GM18868 (cell line): ENCODE data around the gene TMEM184B.

Source experiments
- ATAC-seq: cut with Tn5 transposase; IDR thresholded peaks from one replicate; pipeline ENCODE4 v1.9.1; 2021; ENCODE audit warnings: mild to moderate bottlenecking, moderate library complexity; ENCODE audit not compliant: unreplicated experiment

Gene TMEM184B

DNA sequence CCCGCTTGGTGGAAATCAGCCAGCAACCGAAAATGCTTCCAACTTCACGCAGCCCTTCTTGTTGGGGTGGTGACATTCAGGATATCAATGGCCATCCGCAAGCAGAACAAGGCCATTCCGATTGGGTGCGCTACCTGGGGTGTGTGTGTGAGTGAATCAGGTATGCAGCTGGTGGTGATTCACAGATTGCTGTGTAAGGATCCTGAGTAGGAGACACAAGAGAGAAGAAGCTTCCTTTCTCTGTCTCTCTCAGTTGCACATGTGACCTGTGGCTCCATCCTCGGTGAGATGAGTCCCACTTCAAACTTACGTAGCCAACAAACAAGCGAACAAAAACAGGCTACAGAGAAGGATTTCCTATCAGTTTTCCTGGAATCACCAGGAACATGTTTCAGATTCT lies 9.6 kb upstream of the TMEM184B start:
- ATAC-seq, result no peak

DNA sequence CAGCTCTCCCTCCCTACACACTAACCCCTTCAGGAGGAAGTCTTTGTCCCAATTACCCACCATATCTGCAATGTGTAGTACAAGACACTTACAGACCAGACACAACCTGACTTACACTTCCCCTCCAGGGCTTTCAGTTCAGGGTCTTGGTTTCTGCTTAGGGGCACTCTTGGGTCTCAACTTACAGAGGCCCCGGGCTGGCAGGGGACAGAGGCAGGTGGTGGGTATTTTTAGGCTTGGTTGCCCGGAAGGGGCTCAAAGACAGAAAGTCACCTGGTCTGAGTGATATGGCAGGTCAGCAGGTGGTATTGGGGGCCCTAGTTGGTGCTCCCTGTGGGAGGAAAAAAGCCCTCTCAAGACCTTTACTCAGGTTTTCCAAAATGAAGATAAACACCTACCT lies 3.4 kb upstream of the TMEM184B start:
- no peak for ATAC-seq

DNA sequence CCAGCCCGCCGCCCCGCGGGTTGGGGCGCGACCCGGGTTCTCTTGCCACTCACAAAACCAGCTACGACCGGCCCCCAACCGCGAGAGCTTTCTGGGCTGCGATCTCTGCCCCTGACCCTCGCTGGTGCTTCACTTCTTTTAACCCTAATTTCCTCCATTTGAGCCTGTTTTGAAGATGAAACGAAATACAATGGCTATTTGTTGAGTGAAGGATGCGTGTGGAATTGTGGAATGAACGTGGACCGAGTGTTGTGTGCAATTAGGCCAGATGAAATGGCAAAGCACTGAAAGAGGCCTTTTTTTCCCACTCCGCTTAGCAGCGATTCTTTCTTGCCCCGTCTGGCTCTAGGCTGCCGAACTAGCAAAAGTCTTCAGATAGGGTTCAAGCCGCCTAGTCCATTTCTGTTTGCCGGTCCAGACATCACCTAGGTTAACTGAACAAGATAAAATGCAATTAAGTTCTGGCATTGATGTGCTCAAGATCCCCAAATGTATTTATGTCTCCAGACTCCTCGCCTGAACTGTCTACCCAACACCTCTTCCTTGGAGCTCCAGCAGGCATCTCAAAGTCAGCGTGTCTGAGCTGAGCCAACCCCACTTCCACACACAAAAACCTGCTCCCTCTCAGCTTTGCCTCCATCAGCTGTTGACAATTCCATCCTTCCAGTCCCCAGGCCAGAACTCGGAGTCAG lies 471 bp upstream of the TMEM184B start:
- ATAC-seq, result no peak

DNA sequence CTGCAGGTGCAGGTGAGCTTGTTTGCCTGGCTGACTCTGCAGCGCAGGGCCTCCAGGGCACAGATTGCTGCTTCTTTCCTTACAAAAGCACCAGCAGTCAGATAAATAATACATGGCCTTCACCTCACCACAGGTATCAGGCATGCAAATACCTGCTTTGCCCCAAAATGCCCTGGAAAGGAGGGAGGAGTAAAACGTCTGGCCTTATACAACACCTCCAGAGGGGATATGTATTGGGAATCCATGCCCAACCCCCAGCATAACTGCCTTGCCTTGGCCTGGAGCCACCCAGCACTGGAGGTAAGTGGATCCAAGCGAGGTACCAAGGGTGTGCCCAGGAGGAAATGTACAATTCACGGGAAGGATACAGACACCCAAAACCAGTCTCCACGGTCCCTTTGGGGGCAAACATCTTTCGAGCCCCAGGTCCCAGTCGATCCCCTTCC lies 860 bp downstream of the TMEM184B start:
- no peak for ATAC-seq

DNA sequence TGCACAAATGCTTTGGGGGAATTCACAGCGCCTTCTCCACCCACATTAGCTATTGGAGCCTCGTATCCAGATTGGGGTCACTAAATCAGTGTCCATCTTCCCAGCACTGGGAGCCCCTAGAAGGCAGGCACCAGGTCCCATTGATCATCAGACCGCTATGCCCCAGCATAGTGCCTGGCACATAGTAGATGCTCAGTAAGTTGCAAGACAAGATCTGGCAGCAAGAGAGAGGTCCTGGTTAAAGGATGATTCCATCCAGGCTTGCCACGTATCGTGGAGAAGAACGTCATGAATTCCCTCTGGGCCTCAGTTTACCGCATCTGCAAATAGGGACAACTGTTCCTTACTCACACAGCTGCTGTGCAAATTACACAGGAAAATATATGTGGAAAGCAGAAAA lies 1.7 kb downstream of the TMEM184B start:
- no peak for ATAC-seq

DNA sequence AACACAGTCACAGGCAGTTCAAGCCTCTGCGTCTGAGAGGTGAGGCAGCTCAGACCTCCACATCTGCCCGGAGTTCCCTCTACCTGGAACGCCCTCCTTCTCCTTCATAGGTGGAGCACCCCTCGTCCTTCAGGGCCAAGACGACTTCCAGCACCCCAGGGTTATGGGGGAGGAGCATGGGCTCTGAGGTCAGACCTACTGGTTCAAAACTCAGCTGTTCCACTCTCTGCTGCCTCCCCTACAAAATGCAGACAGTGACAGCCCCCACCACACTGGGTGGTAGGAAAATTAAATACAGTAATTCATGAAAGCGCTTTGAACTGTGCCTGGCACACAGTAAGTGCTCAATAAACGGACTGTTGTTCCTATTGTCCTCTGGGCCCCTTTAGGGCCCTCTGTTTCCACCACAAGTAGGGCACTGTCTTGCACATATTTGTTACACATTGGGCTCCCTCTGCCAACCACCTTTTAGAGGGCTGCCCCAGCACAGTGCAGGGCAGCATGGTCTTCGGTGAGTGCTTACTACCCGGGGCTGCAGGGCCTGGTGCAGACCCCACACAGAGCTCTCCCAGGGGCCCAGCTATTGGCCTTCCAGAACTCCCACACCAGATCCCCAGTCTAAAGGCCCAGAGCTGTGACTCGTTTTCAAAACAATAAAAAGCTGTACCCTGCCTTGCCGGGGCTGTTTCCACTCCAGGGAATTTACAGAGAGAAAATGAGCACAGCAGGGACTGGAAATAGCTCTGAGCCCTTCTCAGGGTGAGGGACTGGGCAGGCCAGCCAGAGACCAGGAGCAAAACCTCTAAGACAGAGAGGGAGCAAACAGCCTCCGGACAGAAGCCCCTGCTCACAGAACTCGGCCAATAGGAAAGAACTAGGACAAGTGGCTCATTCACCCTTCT lies 2.5 kb downstream of the TMEM184B start:
- no peak for ATAC-seq

DNA sequence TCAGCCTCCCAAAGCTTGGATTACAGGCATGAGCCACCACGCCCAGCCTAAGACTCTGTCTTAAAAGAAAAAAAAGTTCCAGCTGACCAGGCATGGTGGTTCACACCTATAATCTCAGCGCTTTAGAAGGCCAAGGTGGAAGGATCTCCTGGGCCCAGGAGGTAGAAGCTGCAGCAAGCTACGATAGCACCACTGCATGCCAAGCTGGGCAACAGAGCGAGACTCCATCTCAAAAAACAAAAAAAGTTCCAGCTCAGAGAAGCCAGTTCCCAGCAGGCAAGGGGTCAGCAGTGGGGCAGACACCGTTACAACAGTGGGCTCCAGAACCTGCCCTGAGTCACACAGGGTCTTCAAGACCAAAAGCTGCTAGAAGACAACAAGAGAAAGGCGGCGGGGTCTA lies 3.3 kb downstream of the TMEM184B start:
- ATAC-seq, result no peak

DNA sequence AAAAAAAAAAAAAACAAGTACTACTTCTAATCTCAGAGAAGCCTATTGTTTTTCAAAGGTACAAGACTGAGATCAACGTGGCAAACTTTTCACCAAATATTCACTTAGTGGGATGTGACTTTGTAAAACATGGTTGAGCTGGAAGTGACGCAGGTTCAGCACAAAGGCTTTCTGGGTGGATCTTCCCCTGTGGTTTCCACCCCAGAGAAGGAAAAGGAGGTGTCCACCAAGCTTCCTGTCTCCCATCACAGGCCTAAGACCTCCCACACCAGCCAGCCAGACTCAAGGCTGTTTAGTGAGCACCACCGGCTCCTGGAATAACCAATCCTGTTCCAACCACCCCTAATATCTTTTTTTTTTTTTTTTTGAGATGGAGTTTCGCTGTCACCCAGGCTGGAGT lies 5.7 kb downstream of the TMEM184B start:
- no peak for ATAC-seq

DNA sequence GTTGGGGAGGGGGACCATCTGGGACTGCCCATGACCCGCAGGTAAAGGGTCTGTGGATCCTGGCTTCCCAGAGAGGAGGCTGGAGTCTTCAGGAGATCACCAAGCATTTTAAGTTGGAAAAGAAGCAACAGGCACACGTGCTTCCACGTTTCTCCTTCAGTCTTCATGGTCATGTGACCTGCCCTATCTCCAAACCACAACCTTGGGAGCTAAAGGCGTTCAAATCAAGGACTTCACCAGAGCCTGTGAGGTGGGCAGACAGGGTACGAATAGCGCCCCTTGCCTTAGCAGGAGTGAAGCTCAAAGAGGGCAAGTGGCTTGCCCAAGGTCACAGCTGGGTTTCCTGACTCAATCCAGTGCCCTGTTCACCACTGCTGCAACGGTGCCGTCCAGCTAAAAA lies 6.7 kb downstream of the TMEM184B start:
- no peak for ATAC-seq

DNA sequence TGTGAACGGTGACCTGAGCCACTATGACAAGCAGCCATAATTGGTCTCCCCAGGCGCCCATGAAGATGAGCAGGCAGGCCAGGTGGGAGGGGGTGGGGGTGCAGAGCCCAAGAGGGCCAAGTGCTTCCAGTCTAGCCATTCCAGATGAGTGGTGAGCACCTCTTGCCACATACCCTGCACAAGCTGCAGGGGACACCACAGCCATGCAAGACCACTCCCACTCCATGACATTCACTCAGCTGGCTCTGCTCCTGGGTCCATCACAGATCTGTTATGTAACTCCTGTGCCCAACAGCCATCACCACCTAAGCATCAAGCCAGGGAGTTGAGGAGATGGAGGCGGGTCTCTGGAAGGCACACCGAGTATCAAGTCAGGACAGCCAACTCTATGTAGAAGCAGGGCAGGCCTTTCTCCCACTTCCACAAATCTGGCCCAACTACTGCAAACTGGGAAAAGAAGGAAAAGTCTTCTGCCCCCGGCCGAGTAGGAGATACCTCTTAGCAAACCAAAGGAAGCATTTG lies 8.4 kb downstream of the TMEM184B start:
- ATAC-seq, result no peak

DNA sequence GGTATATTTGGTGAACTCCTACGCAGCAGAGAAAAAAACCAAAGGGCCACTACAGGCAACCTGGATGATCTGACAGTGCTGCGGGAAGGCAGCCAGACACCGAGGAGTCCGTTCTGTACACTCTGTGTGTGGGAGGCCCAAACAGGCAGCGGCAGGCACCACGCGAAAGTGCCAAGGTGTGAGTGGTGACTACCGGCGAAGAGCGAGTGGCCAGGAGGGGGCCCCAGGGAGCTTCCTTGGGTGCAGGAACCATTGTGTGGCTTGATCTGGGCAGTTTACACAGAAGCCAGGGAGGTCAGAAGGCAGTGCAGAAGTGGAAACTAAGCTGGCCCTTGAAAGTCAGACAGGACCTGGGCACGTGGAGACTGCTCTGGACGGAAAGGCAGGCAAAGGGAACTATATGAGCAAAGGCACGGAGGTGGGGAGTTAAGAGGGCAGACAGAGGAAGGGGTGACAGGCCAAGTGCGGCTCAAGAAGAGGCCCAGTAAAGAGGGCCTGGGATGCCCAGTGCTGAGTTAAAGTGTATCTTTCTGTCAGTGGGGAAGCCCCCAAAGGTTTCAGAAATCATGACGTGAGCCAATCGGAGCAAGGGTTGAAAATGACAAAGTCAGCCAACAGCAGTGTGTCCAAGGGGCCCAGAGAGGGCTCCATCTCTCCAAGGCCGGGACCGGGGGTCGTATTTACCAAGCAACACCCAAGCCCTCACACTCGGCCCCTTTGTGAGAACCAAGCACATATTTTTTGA lies 10.6 kb downstream of the TMEM184B start:
- no peak for ATAC-seq

DNA sequence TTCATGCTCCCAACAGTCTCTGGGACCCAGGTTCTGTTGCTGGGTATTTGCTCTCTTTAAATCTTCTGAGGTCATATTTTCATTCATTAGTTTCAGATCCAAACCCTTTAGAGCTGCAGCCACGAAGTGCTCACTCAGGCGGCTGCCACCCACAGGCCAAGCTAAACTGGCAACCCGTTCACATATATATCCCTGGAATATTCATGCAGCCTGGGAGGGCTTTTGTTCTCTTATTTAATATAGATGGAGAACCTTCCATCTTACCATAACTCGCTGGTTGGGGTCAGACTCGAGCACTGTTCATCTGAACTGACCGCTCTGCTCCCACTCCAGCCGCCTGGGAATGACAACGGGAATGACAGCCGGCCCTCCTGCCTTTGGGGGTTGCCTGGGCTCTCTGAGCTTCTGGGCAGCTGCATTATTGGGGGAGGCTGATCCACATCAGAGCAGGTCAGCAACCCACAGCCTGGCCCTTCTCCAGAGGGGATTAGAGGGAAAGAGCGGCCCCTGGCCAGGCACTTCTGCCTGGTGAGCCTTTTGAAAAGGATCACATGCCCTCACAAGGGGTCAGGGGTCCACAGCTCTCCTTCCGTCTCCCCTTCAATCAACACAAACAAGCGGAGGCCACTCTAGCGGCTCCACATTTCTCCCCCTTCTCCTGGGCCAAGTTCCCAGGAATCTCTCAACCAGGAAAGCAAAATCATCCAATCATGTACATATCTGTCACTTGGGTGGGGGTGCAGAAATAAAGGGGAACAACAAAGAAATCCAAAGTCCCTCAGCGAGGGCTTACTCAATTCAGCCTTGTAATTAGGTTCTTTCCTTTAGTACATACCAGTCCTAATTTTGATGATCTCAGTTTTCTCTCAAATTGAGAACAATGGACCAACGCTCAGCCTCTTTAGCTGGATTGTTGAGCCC lies 11.8 kb downstream of the TMEM184B start:
- ATAC-seq, result no peak

DNA sequence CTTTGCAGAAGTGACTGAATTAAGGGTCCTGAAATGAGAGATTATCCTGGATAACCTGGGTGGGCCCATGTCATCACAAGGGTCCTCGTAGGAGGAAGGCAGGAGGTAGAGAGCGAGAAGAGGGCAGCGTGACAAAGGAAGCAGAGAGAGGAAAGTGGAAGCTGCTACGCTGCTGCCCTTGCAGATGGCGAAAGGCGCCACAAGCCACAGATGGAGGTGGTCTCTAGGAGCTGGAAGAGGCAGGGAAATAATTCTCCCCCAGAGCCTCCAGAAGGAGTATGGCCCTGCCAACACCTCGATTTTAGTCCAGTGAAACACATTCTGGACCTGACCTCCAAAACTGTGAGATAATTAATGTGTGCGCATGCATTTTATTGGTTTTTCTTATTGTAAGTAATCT lies 13.4 kb downstream of the TMEM184B start:
- ATAC-seq, result no peak

DNA sequence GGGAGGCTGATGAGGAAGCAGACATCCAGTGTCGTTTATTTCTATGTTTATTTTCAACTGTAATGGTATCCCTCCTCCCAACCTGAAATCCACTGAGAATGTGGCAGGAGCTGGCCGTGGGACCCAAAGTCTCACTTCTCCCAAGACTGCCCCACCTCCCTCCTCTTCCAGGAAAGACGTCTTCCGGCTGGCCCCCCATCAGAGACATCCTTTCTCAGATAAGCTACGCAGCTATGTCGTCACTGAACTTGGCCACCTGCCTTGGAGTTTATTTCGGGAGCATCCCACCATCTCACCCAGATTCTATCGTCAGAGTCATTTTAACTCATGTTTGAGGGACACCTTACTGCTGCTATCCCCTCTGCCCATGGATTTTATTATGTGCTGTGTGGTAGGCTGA lies 13.9 kb downstream of the TMEM184B start:
- no peak for ATAC-seq

DNA sequence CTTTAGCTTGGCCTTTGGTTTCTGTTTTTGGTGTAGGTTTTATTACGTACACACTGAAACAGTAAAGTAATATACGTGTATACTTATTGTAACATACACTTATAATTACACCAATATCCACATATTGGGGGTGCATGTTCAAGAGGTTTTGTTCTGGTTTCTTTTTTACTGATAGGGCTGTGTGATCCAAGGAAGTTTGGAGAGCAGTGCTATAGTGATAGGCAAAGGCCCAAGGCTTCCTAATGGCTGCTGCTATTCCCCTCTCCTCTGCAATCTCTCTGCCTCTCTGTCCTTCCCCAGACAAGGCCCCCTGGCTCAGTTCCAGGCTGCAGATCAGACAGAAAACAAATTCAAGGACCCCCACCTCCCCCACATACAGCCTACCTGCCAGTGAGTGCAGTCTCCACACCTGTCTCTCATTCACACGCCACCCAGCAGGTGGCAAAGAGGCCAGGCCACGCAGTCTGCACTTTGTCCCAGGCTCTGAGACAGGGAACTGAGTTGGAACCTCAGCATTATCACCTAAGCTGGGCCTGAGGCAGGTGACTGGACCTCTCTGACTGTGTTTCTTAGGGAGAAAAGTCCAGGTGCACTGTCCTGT lies 15.1 kb downstream of the TMEM184B start:
- ATAC-seq, result no peak

DNA sequence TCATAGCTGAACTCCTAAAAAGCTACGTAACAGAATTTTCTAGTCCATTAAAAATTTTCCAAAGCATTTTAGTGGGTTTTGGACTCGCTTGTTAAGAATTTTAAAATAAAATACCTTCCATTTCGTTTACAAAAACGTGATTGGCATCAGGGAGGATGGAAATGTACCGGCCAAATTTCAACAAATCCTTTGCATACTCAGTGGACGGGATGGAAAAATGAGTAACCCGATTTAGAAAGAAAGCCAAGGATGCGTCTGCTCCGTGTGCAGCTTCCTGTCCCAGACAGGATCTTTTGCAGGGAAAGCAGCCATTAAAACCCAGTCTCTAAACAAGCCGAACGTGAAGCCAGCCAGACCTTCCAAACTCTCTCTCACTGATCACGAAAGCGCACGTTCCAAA lies 15.6 kb downstream of the TMEM184B start:
- ATAC-seq, result no peak

DNA sequence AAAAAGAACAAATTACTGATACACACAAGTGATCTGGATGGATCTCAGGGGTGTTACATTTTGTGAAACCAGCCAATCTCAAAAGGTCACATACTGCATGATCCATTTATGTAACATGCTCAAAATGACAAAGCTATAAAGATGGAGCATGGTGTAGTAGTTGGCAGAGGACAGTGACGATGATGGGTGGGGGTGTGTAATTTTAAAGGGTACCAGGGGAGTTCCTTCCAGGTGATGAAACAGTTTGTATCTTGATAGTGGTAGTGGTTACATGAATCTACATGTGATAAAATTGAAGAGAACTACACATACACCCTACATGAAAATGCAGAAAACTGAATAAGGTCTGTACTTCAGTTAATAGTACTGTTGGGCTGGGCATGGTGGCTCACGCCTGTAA lies 17.1 kb downstream of the TMEM184B start:
- no peak for ATAC-seq

DNA sequence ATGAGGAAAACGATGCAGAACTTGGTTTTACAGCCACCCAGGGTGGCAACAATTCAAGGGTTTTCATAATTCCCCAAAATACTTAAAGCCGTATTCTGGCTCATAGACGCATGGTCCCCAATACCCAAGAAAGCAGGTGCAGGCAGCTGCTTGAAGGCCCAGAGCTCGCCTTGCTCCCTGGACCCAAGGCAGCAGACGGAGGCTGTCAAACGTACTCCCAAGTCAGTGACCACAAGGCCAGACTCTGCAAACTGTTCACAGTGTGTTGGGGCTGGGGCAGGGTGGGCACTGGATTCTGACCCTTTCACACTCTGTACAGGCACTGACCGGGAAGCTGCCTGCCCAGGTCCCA lies 21.5 kb downstream of the TMEM184B start:
- ATAC-seq, result no peak

DNA sequence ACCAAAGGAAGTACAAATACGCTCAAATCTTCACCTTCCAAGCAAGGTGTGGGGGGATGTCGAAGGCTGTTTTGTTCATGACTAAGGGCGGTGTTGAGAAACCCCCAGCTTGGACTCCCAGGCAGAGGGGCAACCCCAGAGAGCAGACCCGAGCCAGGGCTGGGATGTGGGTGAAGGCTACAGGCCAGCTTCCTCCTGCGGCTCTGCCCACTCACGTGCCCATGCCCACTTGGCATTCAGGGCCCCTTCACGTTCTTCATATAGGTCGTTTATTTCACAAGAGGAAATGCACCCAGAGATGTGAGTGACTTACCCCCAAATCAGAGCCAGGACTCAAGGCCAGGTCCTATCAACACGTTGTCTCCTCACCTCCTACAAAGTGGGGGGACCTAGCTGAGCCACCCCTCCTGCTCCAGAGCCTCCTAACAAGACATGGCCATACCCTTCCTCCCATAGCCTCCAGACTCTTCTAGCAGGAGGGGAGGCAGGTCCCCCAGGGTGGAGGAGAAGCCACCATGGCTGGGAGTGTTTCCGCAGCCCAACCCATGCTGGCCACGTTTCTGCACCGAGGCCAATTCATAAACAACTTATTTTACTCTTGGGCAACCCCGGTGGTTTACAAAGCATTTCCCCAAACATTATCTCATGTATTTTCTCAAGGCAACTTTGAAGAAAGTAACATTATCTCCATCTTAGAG lies 22.0 kb downstream of the TMEM184B start:
- ATAC-seq, result no peak
